Islet precursor cell (in vitro differentiated cells): ENCODE results near the gene HOXA3.

Source experiments
- DNase-seq: peaks from one replicate; pipeline ENCODE4 v3.0.0-alpha.2; 2018

HOXA3 gene

GRCh38 chr7:27111751-27112277 is 40.6 kb downstream of the HOXA3 start:
- DNase-seq = no peak

- DNase-seq = peak; percentile 51
These were observed 41.2 kb downstream of the HOXA3 start for GRCh38 chr7:27111042-27111750.

GRCh38 chr7:27110186-27111031 is 42.0 kb downstream of the HOXA3 start:
- peak; percentile 85 for DNase-seq

GRCh38 chr7:27109466-27110185 is 42.8 kb downstream of the HOXA3 start:
- peak; percentile 46 for DNase-seq

GRCh38 chr7:27108390-27109127 is 43.8 kb downstream of the HOXA3 start:
- DNase-seq = peak; percentile 85

GRCh38 chr7:27107391-27108381 is 44.7 kb downstream of the HOXA3 start:
- peak; percentile 35 for DNase-seq

- no peak for DNase-seq
These were observed 45.5 kb downstream of the HOXA3 start for GRCh38 chr7:27106901-27107240.

- peak; percentile 85 for DNase-seq
These were observed 46.0 kb downstream of the HOXA3 start for GRCh38 chr7:27106181-27106900.

GRCh38 chr7:27105301-27106031 is 46.9 kb downstream of the HOXA3 start:
- DNase-seq = no peak

- no peak for DNase-seq
These were observed 47.9 kb downstream of the HOXA3 start for GRCh38 chr7:27104341-27105058.

- DNase-seq = no peak
These were observed 48.7 kb downstream of the HOXA3 start for GRCh38 chr7:27103489-27104226.

- DNase-seq = peak; percentile 52
These were observed 49.6 kb downstream of the HOXA3 start, which contains the start of gene HOXA2 for GRCh38 chr7:27102581-27103442. TSS of gene HOXA2 (minus strand) at chr7:27102683. CDS start at chr7:27102500, 183 bp downstream.

- DNase-seq = peak; percentile 73
These were observed 50.3 kb downstream of the HOXA3 start for GRCh38 chr7:27101957-27102580.

- DNase-seq = no peak
These were observed 51.0 kb downstream of the HOXA3 start for GRCh38 chr7:27101171-27101956.

GRCh38 chr7:27100694-27101170 is 51.7 kb downstream of the HOXA3 start:
- no peak for DNase-seq
